ENCODE data around the gene RHOG. TPM values are rescaled to one million over a fixed set of nuclear protein-coding genes. Genes with fewer than 3 reads are reported as not detected.
A peak's percentile ranks its signal among the peaks of the same experiment; 100 is the strongest.

The RHOG gene
- total and polyA plus RNA-seq, 9 of the 15 experiments (the other 6 are each of a cell fraction or from before 2014, with no cell fraction given): 22.6 to 162 (median 80.3) TPM

DNA sequence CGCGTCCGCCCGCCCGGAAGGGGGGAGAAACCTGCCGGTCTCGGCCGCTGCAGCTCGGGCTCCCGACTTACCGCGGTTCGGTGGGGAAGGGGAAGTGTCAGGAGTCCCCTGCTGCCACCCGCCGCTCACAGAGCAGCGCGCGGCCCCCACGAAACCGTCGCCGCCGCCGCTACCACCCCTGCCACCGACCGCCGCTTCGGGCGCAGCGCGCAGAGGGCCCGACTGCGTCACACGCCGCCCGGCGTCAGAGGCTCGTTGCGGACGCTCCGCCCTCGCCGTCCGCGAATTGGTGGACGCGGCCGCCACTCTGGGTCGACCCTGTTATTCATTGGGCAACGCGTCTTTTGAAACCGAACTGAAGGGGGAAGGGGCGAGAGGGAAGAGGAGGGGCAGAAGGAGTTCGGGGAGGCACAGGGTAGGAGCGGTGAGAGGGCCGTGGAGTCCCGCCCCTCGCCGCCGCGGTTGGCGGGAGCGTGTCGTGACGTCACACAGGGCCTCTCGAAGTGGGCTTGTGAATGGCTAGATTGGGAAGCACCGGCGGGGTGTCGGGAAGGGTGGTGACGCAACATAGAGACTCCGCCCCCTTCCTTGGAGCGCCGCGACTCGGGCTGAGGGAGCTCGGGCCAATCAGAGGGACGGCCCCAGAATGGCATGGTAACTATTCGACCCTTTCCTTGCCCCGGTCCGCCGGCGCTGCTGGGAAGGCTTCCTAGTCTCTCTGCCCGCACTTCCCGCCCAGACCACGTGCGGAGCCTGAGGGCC is 43.2 kb downstream of the RHOG start, which contains the start of gene NUP98 (continued):
- TF ChIP-seq, protein P1, sequence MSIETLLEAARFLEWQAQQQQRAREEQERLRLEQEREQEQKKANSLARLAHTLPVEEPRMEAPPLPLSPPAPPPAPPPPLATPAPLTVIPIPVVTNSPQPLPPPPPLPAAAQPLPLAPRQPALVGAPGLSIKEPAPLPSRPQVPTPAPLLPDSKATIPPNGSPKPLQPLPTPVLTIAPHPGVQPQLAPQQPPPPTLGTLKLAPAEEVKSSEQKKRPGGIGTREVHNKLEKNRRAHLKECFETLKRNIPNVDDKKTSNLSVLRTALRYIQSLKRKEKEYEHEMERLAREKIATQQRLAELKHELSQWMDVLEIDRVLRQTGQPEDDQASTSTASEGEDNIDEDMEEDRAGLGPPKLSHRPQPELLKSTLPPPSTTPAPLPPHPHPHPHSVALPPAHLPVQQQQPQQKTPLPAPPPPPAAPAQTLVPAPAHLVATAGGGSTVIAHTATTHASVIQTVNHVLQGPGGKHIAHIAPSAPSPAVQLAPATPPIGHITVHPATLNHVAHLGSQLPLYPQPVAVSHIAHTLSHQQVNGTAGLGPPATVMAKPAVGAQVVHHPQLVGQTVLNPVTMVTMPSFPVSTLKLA (conservative IDR thresholded peaks at IDR 0.05): peak; percentile 83 to 88; a peak in 3 of 4 replicates
- peak; percentile 99 for TF ChIP-seq ATF7 (IDR thresholded peaks at IDR 0.05)
- TF ChIP-seq ETV1 (tag; conservative IDR thresholded peaks at IDR 0.05; ENCODE audit: low read depth): peak; percentile 59
- no peak for TF ChIP-seq ETS2 (tag; IDR thresholded peaks at IDR 0.05; ENCODE audit: borderline replicate concordance, poor library complexity, severe bottlenecking)
- peak; percentile 89; the same call in 1 of the 2 replicates for TF ChIP-seq EP400 (IDR thresholded peaks at IDR 0.05)
- TF ChIP-seq, protein P2, sequence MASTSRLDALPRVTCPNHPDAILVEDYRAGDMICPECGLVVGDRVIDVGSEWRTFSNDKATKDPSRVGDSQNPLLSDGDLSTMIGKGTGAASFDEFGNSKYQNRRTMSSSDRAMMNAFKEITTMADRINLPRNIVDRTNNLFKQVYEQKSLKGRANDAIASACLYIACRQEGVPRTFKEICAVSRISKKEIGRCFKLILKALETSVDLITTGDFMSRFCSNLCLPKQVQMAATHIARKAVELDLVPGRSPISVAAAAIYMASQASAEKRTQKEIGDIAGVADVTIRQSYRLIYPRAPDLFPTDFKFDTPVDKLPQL (IDR thresholded peaks at IDR 0.05; ENCODE audit: extremely low read depth, insufficient read length): no peak
- TF ChIP-seq CHD1 (IDR thresholded peaks at IDR 0.05; ENCODE audit: low read length): no peak
- no peak for TF ChIP-seq ZNF197 (CRISPR knock-in tag; IDR thresholded peaks at IDR 0.05; ENCODE audit: low read depth)
- no peak for TF ChIP-seq ZNF324 (CRISPR knock-in tag; IDR thresholded peaks at IDR 0.05)
- TF ChIP-seq, protein P3, sequence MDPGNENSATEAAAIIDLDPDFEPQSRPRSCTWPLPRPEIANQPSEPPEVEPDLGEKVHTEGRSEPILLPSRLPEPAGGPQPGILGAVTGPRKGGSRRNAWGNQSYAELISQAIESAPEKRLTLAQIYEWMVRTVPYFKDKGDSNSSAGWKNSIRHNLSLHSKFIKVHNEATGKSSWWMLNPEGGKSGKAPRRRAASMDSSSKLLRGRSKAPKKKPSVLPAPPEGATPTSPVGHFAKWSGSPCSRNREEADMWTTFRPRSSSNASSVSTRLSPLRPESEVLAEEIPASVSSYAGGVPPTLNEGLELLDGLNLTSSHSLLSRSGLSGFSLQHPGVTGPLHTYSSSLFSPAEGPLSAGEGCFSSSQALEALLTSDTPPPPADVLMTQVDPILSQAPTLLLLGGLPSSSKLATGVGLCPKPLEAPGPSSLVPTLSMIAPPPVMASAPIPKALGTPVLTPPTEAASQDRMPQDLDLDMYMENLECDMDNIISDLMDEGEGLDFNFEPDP (CRISPR knock-in tag; IDR thresholded peaks at IDR 0.05): no peak
- peak; percentile 56; the same call in 1 of the 2 replicates for TF ChIP-seq NCOA6 (IDR thresholded peaks at IDR 0.05)
- TF ChIP-seq TARDBP (IDR thresholded peaks at IDR 0.05): peak; percentile 92
- no peak for TF ChIP-seq CC2D1A (IDR thresholded peaks at IDR 0.05)
- no peak for TF ChIP-seq NFRKB (IDR thresholded peaks at IDR 0.05; ENCODE audit: low read depth)
- TF ChIP-seq POLR2A (conservative IDR thresholded peaks at IDR 0.05): peak; percentile 93
- TF ChIP-seq NFIC (IDR thresholded peaks at IDR 0.05): peak; percentile 40
- TF ChIP-seq ZNF41 (CRISPR knock-in tag; conservative IDR thresholded peaks at IDR 0.05): no peak
- no peak for TF ChIP-seq E2F3 (CRISPR knock-in tag; IDR thresholded peaks at IDR 0.05)
- TF ChIP-seq TEAD4 (IDR thresholded peaks at IDR 0.05; ENCODE audit: low read length): no peak
- TF ChIP-seq TEAD4 (CRISPR knock-in tag; IDR thresholded peaks at IDR 0.05; ENCODE audit: borderline replicate concordance): no peak
- TF ChIP-seq ZNF586 (CRISPR knock-in tag; conservative IDR thresholded peaks at IDR 0.05): no peak
- peak; percentile 92 for TF ChIP-seq THAP12 (CRISPR knock-in tag; IDR thresholded peaks at IDR 0.05)
- TF ChIP-seq, protein P4, sequence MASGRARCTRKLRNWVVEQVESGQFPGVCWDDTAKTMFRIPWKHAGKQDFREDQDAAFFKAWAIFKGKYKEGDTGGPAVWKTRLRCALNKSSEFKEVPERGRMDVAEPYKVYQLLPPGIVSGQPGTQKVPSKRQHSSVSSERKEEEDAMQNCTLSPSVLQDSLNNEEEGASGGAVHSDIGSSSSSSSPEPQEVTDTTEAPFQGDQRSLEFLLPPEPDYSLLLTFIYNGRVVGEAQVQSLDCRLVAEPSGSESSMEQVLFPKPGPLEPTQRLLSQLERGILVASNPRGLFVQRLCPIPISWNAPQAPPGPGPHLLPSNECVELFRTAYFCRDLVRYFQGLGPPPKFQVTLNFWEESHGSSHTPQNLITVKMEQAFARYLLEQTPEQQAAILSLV (tag; IDR thresholded peaks at IDR 0.05): peak; percentile 56; the same call in 1 of the 2 replicates

All from K562 (cell line).